PFSK-1 (cell line): Measurements from ENCODE around the gene CPD.

Experiments
- FOXP2 ChIP-seq: optimal IDR thresholded peaks from 2 replicates; pipeline ENCODE3; 2011; ENCODE audit warnings: borderline replicate concordance, control low read depth, inconsistent platforms; ENCODE audit not compliant: insufficient read depth; ENCODE audit errors: extremely low read length, extremely low read depth
- REST ChIP-seq, 2 experiments: IDR thresholded peaks; 2 replicates each; pipeline versions ENCODE4 v1.6.1 to v1.8.0; 2011 to 2012; ENCODE audit warnings: low read depth in 2 of 2, low read length in 2 of 2, control low read depth in 1 of 2, inconsistent platforms in 1 of 2, mild to moderate bottlenecking in 1 of 2, moderate library complexity in 1 of 2; ENCODE audit not compliant: insufficient read depth in 1 of 2

- TF ChIP-seq REST (IDR thresholded peaks at IDR 0.05; ENCODE audit: insufficient read depth in 1 of 2, low read depth in 2 of 2, low read length in 2 of 2) (no peak), FOXP2 (no peak)
Measured at GRCh38 chr17:30333503-30334360, 45.0 kb upstream of the CPD start, which contains the start of gene TMIGD1.
